Measurements from ENCODE around the gene AQP1.
A peak's percentile ranks its signal among the peaks of the same experiment; 100 is the strongest.

AQP1 gene

GRCh38 chr7:30905078-30906012 is 6.3 kb upstream of the AQP1 start:
- DNase-seq (ENCODE audit: low spot score), result no peak
- FAIRE-seq, result no peak

GRCh38 chr7:30906014-30906413 is 5.6 kb upstream of the AQP1 start:
- DNase-seq (ENCODE audit: low spot score) (no peak), FAIRE-seq (no peak)

GRCh38 chr7:30906515-30907240 is 5.0 kb upstream of the AQP1 start:
- FAIRE-seq (no peak), DNase-seq (ENCODE audit: low spot score) (no peak)

- FAIRE-seq (no peak), DNase-seq (ENCODE audit: low spot score) (no peak)
Observed at GRCh38 chr7:30907527-30908267, 4.0 kb upstream of the AQP1 start.

- no peak for FAIRE-seq
- no peak for DNase-seq (ENCODE audit: low spot score)
Observed at GRCh38 chr7:30908681-30909080, 3.0 kb upstream of the AQP1 start.

GRCh38 chr7:30909431-30909830 is 2.2 kb upstream of the AQP1 start:
- no peak for FAIRE-seq

GRCh38 chr7:30910411-30911073 is 1.1 kb upstream of the AQP1 start:
- DNase-seq (ENCODE audit: low spot score) (no peak), FAIRE-seq (no peak)

More at GRCh38 chr7:30909431-30909830, 2.2 kb upstream of the AQP1 start:
- DNase-seq (ENCODE audit: low spot score), result no peak

- FAIRE-seq (no peak), DNase-seq (ENCODE audit: low spot score) (no peak)
Observed at GRCh38 chr7:30911133-30911532, 520 bp upstream of the AQP1 start.

- FAIRE-seq (no peak), DNase-seq (ENCODE audit: low spot score) (no peak)
Observed at GRCh38 chr7:30912021-30912730, 523 bp downstream of the AQP1 start.

- DNase-seq (ENCODE audit: low spot score) (no peak), FAIRE-seq (no peak)
Observed at GRCh38 chr7:30912731-30912985, 1.0 kb downstream of the AQP1 start.

GRCh38 chr7:30912986-30913811 is 1.5 kb downstream of the AQP1 start:
- FAIRE-seq, result no peak

GRCh38 chr7:30913821-30914515 is 2.3 kb downstream of the AQP1 start:
- DNase-seq (ENCODE audit: low spot score) (no peak), FAIRE-seq (no peak)

More at GRCh38 chr7:30912986-30913811, 1.5 kb downstream of the AQP1 start:
- DNase-seq (ENCODE audit: low spot score), result no peak

- peak; percentile 84 for DNase-seq (ENCODE audit: low spot score)
- FAIRE-seq, result peak; percentile 17
Observed at GRCh38 chr7:30914596-30914995, 2.9 kb downstream of the AQP1 start.

- DNase-seq (ENCODE audit: low spot score) (no peak), FAIRE-seq (no peak)
Observed at GRCh38 chr7:30915005-30915601, 3.5 kb downstream of the AQP1 start.

- FAIRE-seq (no peak), DNase-seq (ENCODE audit: low spot score) (no peak)
Observed at GRCh38 chr7:30915751-30916150, 4.1 kb downstream of the AQP1 start.

GRCh38 chr7:30916255-30916654 is 4.6 kb downstream of the AQP1 start:
- no peak for FAIRE-seq
- no peak for DNase-seq (ENCODE audit: low spot score)

GRCh38 chr7:30916767-30917166 is 5.1 kb downstream of the AQP1 start:
- no peak for DNase-seq (ENCODE audit: low spot score)
- no peak for FAIRE-seq

GRCh38 chr7:30917216-30917893 is 5.7 kb downstream of the AQP1 start:
- DNase-seq (ENCODE audit: low spot score), result no peak
- no peak for FAIRE-seq

All from RCC 7860 (cell line).